CD4-positive, alpha-beta T cell (primary cell): Measurements from ENCODE around the gene SEC14L2. TPM values are rescaled to one million over a fixed set of nuclear protein-coding genes. Genes with fewer than 3 reads are reported as not detected.

ENCODE experiments used
- ATAC-seq: fragments of 200-7000 bp; cut with Tn5 transposase; one replicate; pipeline ENCODE4 v1.10.0; 2022; ENCODE audit warnings: mild to moderate bottlenecking; ENCODE audit not compliant: poor library complexity
- CTCF ChIA-PET: fragments of 350-600 bp; sonication (Branson Sonifier 250); formaldehyde crosslinking; loops from one replicate; lab custom pipeline; 2021; ENCODE audit warnings: antibody characterized with exemption, inconsistent platforms; lab: Charles Lee
- POLR2A ChIA-PET: fragments of 350-600 bp; sonication (Branson Sonifier 250); formaldehyde crosslinking; loops from one replicate; lab custom pipeline; 2021; ENCODE audit warnings: antibody characterized with exemption, inconsistent platforms; lab: Charles Lee
- DNase-seq, 14 experiments: peaks; one replicate each; pipeline ENCODE4 v3.0.0-alpha.2; 2013 to 2020; ENCODE audit warnings: mixed read lengths in 2 of 14
- H3K27ac ChIP-seq, 2 donors: one replicate each; pipeline versions ENCODE4 v1.5.1 to v1.7.0; 2013; ENCODE audit warnings: low read length in 2 of 2, low read depth in 1 of 2, mild to moderate bottlenecking in 1 of 2
- H3K27me3 ChIP-seq, 2 experiments: 1 replicate in 1 of 2; 2 replicates in 1 of 2; pipeline versions ENCODE4 v1.6.1 to v1.7.0; 2013; ENCODE audit warnings: low read length in 2 of 2, control low read depth in 1 of 2, mild to moderate bottlenecking in 1 of 2, moderate library complexity in 1 of 2; ENCODE audit not compliant: insufficient read depth in 2 of 2, control insufficient read depth in 1 of 2
- H3K36me3 ChIP-seq: one replicate; pipeline ENCODE4 v1.6.1; 2013; ENCODE audit warnings: low read length, control low read depth; ENCODE audit not compliant: insufficient read depth
- H3K4me1 ChIP-seq: one replicate; pipeline ENCODE4 v1.6.1; 2013; ENCODE audit warnings: low read length, control low read depth; ENCODE audit not compliant: insufficient read depth
- H3K4me3 ChIP-seq: one replicate; pipeline ENCODE4 v1.5.1; 2013; ENCODE audit warnings: mild to moderate bottlenecking, low read length, moderate library complexity
- H3K9me3 ChIP-seq, 2 experiments: 1 replicate in 1 of 2; 2 replicates in 1 of 2; pipeline versions ENCODE4 v1.6.1 to v1.7.0; 2013; ENCODE audit warnings: low read length in 2 of 2, mild to moderate bottlenecking in 2 of 2, control low read depth in 1 of 2, moderate library complexity in 1 of 2; ENCODE audit not compliant: control insufficient read depth in 1 of 2, insufficient read depth in 1 of 2
- H3K27ac Mint-ChIP-seq: one replicate; pipeline ENCODE4 v1.8.0; 2020; ENCODE audit warnings: mixed read lengths
- H3K27me3 Mint-ChIP-seq: one replicate; pipeline ENCODE4 v1.8.0; 2021; ENCODE audit warnings: mixed read lengths
- H3K36me3 Mint-ChIP-seq: one replicate; pipeline ENCODE4 v1.8.0; 2021; ENCODE audit warnings: low read depth, mixed read lengths
- H3K4me1 Mint-ChIP-seq: one replicate; pipeline ENCODE4 v1.8.0; 2021; ENCODE audit warnings: low read depth, mixed read lengths
- H3K4me3 Mint-ChIP-seq: one replicate; pipeline ENCODE4 v1.8.0; 2020; ENCODE audit warnings: mild to moderate bottlenecking, mixed read lengths
- H3K9me3 Mint-ChIP-seq: one replicate; pipeline ENCODE4 v1.8.0; 2020; ENCODE audit warnings: mixed read lengths
- intact Hi-C, 2 experiments: fragments of 100-400 bp; cut with DNase I in 1 of 2; cut with micrococcal nuclease in 1 of 2; formaldehyde crosslinking; loops; one replicate each; pipeline versions ENCODE4 v1.15.1 to v1.9.0; 2023 to 2025; cut with DNase I, micrococcal nuclease
- total RNA-seq, 174 experiments: library from RNA in 2 of 174; stranded (reverse) in 2 of 174; gene quantifications; one replicate each; pipeline ENCODE4 v1.2.3 and lab custom pipeline; 2021 to 2026
- TF ChIP-seq, protein P1 (sequence below): fragments of 200-600 bp; IDR thresholded peaks from one replicate; pipeline ENCODE4 v1.8.0; 2022; ENCODE audit warnings: antibody characterized with exemption, mild to moderate bottlenecking

The SEC14L2 gene
- total RNA-seq, 2 experiments from 2014 or later = 74.6 to 79.8 TPM

DNA sequence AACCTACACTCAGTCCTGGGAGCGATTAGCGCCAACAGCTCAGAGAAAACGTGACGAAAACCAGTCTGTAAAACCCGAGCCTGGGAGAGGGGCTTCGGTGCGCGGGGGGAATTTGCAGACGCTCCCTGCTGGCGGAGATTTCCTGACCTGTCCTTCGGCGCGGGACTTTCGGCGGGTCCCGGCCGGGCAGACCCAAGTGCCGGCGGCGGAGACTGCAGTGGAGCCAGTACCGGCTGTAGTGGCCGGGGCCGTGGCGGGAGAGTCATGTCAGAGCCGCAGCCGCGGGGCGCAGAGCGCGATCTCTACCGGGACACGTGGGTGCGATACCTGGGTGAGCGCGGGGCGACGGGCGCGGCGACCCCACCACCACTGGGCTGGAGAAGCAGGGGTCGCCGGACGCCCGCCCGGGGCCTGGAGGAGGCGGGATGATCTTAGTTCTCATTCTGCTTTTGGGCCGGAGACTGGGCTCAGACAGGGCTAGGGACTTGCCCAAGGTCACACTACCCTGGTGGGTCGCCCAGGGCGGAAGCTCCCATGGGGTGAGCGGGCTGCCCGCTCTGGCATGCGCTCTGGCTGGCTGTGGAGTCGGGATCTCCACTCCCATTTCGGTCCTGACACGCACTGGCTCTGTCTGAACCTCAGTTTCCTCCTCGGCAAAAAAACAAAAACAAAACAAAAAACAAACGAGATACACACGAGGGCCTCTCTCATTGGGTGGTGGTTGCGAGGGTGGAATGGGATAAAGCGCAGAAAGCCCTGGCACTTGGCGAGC lies 29.0 kb downstream of the SEC14L2 start, which contains the start of gene MTFP1:
TSS of gene MTFP1 (plus strand) at position 153 of the 772 bp plus-strand sequence. CDS start at position 265, 112 bp downstream.
- Histone ChIP-seq H3K4me3 (peak within 1 kb of the TSS; percentile 74), H3K27me3 (no peaks in the 10 kb centered on the region), H3K4me1 (peaks cover 53% of the 10 kb centered on the region), H3K9me3 (no peaks in the 10 kb centered on the region), H3K27ac (peak within 1 kb of the TSS; percentile 70 to 86), H3K36me3 (peaks cover 14% of the 10 kb centered on the region)
- peaks cover 55% of the 10 kb centered on the region for H3K4me1 Mint-ChIP-seq
- H3K4me3 Mint-ChIP-seq = peak within 1 kb of the TSS; percentile 99
- intact Hi-C loops = loop anchor here (1.0 to 10.0 kb wide), 11 partner anchors 9 to 1159 kb away; partner anchors contain the start of genes ASCC2 (in 1 of the 2), CASTOR1 (in 1 of the 2), RHBDD3 (in 1 of the 2) and SEC14L2 (in 1 of the 2)
- ATAC-seq (no peak), DNase-seq (peak in 11 of 14 experiments; percentile 16 to 82 (median 51))
- H3K27me3 Mint-ChIP-seq = no peaks in the 10 kb centered on the region
- TF ChIP-seq, protein P1, sequence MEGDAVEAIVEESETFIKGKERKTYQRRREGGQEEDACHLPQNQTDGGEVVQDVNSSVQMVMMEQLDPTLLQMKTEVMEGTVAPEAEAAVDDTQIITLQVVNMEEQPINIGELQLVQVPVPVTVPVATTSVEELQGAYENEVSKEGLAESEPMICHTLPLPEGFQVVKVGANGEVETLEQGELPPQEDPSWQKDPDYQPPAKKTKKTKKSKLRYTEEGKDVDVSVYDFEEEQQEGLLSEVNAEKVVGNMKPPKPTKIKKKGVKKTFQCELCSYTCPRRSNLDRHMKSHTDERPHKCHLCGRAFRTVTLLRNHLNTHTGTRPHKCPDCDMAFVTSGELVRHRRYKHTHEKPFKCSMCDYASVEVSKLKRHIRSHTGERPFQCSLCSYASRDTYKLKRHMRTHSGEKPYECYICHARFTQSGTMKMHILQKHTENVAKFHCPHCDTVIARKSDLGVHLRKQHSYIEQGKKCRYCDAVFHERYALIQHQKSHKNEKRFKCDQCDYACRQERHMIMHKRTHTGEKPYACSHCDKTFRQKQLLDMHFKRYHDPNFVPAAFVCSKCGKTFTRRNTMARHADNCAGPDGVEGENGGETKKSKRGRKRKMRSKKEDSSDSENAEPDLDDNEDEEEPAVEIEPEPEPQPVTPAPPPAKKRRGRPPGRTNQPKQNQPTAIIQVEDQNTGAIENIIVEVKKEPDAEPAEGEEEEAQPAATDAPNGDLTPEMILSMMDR = no peak
- no peaks in the 10 kb centered on the region for H3K9me3 Mint-ChIP-seq
- ChIA-PET CTCF (interaction anchor here (0.6 to 6.1 kb wide), 14 partner anchors 8 to 921 kb away, joined by 3 to 63 read pairs (median 4); partner anchors contain the start of genes RNF215 and SEC14L2), POLR2A (interaction anchor here (1.2 to 6.0 kb wide), 5 partner anchors 9 to 137 kb away, joined by 11 to 112 read pairs (median 76); partner anchors contain the start of genes CASTOR1 and SEC14L2)
- peak within 1 kb of the TSS; percentile 98 for H3K27ac Mint-ChIP-seq
- peaks cover 48% of the 10 kb centered on the region for H3K36me3 Mint-ChIP-seq

DNA sequence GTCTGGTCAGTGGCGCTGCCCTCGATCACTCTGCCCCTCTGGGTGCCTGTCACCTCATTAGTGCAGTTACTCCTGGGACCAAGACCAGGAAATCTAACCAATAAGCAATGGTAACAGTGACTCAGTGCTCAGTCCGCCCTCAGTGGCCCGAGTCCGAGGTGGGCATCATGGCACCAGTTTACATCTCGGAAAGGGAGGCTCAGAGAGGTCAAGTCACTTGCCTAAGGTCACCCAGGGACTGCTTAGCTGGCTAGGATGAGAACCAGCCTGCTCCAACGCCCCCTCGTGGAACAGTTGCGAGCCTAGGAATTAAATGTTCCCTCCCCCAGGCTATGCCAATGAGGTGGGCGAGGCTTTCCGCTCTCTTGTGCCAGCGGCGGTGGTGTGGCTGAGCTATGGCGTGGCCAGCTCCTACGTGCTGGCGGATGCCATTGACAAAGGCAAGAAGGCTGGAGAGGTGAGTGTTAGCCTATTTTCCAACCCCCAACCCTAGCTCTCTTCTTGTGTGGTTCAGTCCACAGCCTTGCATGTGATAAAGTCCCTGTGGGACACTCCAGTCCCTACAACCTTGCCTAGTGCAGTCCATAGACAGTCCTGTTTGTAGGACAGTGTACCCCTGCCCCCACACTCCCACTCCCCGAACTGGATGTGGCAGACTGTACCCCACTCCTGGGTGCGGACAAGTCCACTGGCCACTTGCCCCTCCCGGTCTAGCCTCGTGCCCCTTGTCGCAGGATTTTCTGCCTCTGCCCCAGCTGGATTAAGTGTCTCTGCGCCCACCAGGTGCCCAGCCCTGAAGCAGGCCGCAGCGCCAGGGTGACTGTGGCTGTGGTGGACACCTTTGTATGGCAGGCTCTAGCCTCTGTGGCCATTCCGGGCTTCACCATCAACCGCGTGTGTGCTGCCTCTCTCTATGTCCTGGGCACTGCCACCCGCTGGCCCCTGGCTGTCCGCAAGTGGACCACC lies 29.9 kb downstream of the SEC14L2 start:
- DNase-seq (peak; percentile 72 to 94 (median 85)), ATAC-seq (peak; percentile 41)
- Histone ChIP-seq H3K27ac (peak overlapping the region; percentile 61 to 74), H3K36me3 (peaks cover 14% of the 10 kb centered on the region), H3K27me3 (no peaks in the 10 kb centered on the region), H3K4me1 (peaks cover 53% of the 10 kb centered on the region), H3K4me3 (peak overlapping the region; percentile 74), H3K9me3 (no peaks in the 10 kb centered on the region)
- Mint-ChIP-seq H3K4me3 (peak overlapping the region; percentile 93), H3K27me3 (no peaks in the 10 kb centered on the region), H3K36me3 (peaks cover 42% of the 10 kb centered on the region), H3K27ac (peak overlapping the region; percentile 98), H3K4me1 (peaks cover 53% of the 10 kb centered on the region), H3K9me3 (no peaks in the 10 kb centered on the region)
- intact Hi-C loops = loop anchor here (1.0 to 10.0 kb wide), 7 partner anchors 9 to 592 kb away; partner anchors contain the start of genes ASCC2 (in 1 of the 2) and CASTOR1 (in 1 of the 2)
- ChIA-PET POLR2A (interaction anchor here (0.7 to 6.0 kb wide), 6 partner anchors 8 to 138 kb away, joined by 3 to 112 read pairs (median 60); partner anchors contain the start of genes CASTOR1 and SEC14L2), CTCF (interaction anchor here (0.6 to 6.1 kb wide), 10 partner anchors 9 to 920 kb away, joined by 3 to 63 read pairs (median 4); partner anchors contain the start of genes RNF215 and SEC14L2)
- TF ChIP-seq, protein P1 = peak; percentile 70
